HL-60 (cell line): ENCODE measurements around the gene GRHL3.

Experiments used
- CTCF ChIP-seq: IDR thresholded peaks from one replicate; pipeline ENCODE4 v1.5.1; 2011; ENCODE audit warnings: low read length, control low read depth, inconsistent platforms; ENCODE audit not compliant: insufficient read depth
- GABPA ChIP-seq: IDR thresholded peaks from 2 replicates; pipeline ENCODE4 v1.6.1; 2012; ENCODE audit warnings: low read depth
- POLR2AphosphoS5 ChIP-seq: IDR thresholded peaks from 2 replicates; pipeline ENCODE4 v1.6.1; 2012; ENCODE audit warnings: low read depth
- REST ChIP-seq: IDR thresholded peaks from 2 replicates; pipeline ENCODE4 v1.6.1; 2012; ENCODE audit warnings: low read depth; ENCODE audit not compliant: insufficient replicate concordance

- TF ChIP-seq CTCF = no peak
- TF ChIP-seq POLR2AphosphoS5 = no peak
- no peak for TF ChIP-seq GABPA
- no peak for TF ChIP-seq REST
These were observed 50.0 kb downstream of the GRHL3 start for GRCh38 chr1:24369199-24369598.
